G401 (cell line): ENCODE results near the gene GAPT. TPM values are rescaled to one million over a fixed set of nuclear protein-coding genes. Genes with fewer than 3 reads are reported as not detected.

ENCODE experiments used
- DNase-seq: peaks from one replicate; pipeline ENCODE4 v3.0.0-alpha.2; 2015; ENCODE audit warnings: low spot score
- in situ Hi-C: cut with HindIII; loops from 2 replicates; pipeline ENCODE4 v1.10.0; 2016; ENCODE audit warnings: low sequenced_read_pairs, mixed read lengths
- total RNA-seq: library from RNA; depleted of rRNA; stranded (reverse); fragments of >200 nt; shearing (Covaris generic); gene quantifications from 2 replicates; pipeline ENCODE4 v1.2.3, GENCODE V29; 2014

Gene GAPT
- total RNA-seq, 1 experiment from 2014 or later = not detected

DNA sequence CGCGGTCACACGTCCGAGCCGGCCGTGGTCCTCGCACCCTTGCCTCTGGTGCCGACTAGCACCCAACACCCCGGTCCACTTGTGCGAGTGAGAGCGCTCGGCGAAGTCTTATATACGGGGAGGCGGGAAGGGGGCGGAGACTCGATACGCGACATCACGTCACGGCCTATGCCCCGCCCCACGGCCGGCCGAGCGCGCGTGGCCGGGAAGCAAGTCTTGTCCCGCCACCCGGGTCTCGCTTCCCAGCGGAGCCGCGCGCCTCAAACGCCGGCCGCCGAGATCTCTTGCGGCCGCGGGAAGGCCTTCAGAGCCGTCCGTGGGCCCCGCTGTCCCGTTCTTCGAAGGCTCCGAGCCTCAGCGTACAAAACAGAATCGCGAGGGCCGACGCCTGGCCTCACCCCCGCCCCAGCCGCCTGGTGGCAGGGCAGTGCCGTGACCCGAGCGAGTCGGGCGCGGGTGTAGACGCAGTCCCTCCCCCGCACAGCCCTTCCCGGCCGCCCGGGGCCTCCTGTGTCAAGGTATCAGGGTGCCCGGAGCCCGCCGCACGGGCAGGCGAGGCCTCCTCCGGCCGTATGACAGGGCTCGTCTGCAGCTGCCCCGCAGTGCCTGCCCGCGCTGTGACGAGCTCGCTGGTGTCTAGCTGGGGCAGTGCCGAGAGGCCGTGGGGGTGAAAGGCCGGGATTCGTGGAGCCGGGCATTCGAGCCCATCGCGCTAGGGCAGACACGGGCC lies 31.1 kb upstream of the GAPT start, which contains the start of gene PLK2:
TSS of gene PLK2 (minus strand) at position 85 of the 730 bp plus-strand sequence. CDS start 127 bp downstream, outside the sequence.
- peak; percentile 86 for DNase-seq
- in situ Hi-C loops = no loop called here

DNA sequence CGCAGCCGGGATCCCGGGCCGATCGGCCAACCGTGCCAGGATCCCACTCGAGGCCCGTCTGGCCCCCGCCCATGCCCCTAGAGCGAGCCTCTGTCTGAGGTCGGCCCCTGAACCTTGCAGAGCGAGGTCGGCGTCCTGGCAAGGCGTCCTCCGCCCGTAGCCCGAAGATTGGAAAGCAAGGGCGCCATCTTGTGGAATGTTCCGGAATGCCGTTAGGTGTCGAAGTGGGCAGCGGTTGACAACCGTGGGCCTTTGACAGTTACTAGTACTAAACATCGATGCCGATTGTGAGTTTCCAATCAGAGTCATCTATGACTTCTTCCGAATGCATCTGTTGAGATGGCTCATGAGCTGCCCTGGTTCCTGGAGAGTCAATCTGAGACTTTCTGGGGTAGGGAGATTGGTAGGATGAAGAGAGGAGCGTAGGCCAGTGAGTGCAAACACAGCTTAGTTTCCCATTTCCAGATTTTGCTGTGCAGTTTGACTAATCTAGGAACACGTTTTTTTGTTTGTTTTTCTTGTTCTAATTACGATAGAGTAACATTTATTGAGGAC lies 30.4 kb upstream of the GAPT start:
- peak; percentile 81 for DNase-seq
- in situ Hi-C loops = no loop called here

DNA sequence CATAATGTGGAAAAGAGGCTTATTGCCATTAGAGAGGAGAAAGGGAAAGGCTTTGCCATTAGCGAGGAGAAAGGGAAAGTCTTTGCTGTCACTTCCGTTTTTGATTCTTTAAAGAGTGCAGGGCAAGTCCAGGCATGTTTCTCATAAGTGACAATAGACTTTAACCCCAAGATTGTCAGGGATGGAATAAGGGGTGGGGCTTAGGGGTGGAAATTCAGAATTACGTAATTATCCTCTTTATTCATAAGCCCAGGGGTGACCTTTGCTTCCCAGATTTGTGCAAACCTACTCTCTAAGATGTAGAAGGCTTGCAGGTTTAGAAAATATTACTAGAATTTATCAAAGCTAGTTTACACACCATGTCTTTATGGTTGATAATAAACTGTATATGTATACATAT lies 29.1 kb upstream of the GAPT start:
- in situ Hi-C loops = no loop called here
- no peak for DNase-seq

DNA sequence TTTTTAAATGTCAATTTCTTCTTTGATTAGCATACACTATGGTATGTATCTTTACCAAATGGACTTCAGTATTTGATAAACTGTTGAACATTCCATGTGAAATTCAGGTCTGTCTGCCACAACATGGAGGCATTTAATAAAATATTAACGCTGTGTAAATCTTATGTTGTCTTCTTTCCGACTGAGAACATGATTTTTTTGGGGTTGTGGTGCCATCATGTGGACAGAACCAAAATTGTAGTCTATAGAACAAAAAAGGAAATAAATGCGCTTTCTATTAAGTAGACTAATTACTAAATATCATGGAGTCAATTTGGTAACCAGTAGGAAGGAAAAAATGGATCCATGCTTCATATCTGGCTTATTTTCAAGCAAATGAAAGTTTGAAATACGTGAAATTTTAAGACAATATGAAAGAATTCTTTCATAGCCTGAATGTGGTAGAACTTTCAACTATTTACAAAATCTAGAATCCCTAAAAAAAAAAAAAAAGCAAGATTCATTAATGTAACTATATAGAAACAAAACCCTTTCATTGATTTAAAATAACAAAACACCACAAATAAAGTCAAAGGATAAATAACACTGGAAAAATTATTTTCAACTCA lies 28.5 kb upstream of the GAPT start:
- peak; percentile 70 for DNase-seq
- in situ Hi-C loops = no loop called here

DNA sequence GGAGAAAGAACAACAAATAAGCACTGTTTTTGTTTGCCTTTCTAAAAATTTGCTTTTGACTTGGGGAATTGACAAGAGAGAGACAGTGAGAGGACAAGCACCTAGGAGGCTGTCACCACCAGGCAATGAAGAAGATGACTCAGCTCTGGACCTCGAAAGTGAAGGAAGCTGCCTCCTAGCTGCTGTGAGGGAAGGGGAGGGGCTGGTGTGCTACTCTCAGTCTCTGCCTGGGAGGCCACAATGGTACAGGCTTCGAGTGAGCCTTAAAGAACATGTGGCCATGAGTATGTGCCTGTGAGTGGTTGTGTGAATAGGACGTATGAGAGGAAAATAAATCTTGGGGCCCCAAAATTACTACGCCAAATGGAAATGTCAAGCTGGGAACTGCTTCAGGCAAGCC lies 24.3 kb upstream of the GAPT start:
- no peak for DNase-seq

DNA sequence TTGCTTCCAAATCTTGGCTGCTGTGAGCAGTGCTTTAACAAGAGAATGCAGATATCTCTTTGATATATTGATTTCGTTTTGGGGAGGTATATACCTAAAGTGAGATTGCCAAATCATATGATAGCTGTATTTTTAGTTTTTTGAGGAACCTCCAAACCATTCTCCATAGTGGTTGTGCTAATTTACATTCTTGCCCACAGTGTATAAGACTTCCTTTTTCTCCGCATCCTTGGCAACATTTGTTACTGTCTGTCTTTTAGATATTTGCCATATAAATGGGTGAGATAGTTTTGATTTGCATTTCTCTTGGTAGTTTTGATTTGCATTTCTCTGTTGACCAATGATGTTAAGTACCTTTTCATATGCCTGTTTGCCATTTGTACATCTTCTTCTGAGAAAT lies 21.3 kb upstream of the GAPT start:
- in situ Hi-C loops = no loop called here
- no peak for DNase-seq

More for the DNA sequence above, 24.3 kb upstream of the GAPT start:
- in situ Hi-C loops = no loop called here

DNA sequence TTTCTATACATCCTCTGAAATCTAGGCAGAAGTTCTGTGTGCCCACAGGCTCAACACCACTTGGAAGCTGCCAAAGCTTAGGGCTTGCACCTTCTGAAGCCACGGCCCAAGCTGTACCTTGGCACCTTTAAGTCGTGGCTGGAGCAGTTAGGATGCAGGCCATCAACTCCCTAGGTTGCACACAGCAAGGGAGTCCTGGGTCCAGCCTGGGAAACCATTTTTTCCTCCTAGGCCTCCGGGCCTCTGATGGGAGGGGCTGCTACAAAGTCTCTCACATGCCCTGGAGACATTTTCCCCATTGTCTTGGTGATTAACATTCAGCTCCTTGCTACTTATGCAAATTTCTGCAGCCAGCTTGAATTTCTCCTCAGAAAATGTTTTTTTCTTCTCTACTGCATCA lies 15.8 kb upstream of the GAPT start:
- in situ Hi-C loops = no loop called here
- no peak for DNase-seq

DNA sequence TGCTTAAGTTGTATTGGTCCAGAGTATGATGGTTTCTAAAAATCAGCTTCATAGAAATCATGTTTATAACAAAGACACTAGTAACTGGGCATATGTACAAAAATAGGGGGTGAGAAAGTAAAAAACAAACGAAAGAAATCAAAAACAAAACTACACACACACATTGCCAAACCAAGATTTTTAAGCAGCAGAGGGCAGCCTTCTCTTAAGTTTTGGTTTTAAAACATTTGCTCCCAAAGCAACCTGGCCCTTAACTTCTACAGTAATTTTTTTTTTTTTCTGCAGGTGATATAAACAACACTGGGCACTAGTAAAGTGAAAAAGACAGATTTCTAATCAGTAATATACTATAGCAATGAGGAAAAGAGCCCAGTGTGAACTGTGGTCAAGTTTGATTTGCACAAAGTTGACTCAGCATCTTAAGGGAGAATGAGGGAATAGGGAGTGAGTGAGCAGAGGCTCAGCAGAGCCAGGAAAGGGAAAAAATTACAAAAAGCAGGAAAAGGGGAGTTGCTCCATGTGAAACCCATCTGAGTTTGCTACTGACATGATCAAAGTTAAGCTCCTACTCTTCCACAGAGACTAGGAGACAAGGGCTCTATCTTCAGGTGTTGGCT lies 13.4 kb upstream of the GAPT start:
- in situ Hi-C loops = no loop called here
- DNase-seq = no peak

DNA sequence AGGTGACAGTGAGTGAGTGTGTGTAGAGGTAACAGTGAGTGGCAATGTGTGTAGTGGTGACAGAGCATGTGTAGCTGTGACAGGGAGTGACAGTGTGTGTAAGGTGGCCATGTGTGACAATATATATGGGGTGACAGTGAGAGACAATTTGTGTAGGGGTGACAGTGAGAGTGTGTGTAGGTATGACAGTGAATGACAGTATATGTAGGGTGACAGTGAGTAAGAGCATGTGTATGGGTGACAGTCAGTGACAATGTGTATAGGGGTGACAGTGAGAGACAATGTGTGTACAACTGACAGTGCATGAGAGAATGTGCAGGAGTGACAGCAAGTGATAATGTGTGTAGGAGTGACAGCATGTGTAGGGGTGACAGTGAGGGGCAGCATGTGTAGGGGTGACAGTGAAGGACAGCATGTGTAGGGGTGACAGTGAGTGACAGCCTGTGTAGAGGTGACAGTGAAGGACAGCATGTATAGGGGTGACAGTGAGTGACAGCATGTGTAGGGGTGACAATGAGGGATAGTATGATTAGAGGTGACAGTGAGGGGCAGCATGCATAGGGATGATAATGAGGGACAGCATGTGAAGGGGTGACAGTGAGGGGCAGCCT lies 10.1 kb upstream of the GAPT start:
- in situ Hi-C loops = no loop called here
- DNase-seq = no peak

DNA sequence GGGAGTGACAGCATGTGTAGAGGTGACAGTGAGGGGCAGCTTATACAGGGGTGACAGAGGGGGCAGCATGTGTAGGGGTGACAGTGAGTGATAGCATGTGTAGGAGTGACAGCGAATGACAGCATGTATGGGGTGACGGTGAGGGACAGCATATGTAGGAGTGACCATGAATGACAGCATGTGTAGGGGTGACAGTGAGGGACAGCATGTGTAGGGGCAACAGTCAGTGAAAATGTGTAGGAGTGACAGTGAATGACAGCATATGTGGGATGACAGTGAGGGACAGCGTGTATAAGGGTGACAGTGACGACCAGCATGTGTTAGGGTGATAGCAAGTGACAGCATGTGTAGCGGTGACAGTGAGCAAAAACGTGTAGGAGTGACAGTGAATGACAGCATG lies 9.4 kb upstream of the GAPT start:
- no peak for DNase-seq
- in situ Hi-C loops = no loop called here

DNA sequence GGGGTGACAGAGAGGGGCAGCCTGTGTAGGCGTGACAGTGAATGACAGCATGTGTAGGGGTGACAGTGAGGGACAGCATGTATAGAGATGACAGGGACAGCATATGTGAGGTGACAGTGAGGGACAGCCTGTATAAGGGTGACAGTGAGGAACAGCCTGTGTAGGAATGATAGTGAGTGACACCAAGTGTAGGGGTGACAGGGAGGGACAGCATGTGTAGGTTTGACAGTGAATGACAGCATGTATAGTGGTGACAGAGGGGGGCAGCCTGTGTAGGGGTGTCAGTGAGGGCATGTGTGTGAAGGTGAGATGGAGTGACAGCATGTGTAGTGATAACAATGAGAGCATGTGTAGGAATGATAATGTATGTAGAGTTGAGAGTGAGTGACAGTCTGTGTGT lies 8.7 kb upstream of the GAPT start:
- in situ Hi-C loops = no loop called here
- DNase-seq = no peak

DNA sequence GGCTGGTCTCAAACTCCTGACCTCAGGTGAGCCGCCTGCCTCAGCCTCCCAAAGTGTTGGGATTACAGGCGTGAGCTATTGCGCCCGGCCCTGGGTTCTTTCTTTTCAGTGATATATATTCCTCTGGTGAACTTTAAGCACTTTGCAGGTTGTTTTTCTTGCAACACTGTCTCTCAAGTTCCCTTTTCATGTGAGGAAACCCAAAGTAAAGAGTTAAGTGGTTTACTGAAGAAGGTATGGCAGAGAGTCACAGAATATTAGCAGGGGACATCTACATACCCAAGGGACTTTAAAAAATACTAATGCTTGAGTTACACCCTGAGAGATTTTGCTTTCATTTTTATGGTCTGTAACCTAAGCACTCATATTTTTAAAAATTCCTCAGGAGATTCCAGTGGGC lies 6.7 kb upstream of the GAPT start:
- in situ Hi-C loops = no loop called here

DNA sequence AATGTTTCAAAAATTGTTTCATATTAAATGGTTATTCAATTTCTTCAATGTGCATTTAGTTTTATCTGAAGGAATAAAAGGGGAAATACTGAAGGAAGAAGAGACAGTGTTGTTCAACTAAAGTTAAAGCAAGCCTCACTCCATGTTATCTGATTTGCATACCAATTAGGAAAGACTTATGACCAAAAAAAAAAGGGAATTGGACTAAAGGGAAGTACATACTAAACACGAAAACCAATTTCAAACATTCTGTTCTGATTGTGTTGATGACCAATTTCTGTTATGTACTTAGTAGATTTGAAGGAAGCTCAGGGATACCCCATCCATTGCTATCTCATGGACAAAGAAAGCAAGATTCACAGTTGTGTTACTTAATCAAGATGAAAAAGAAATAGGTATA lies 4.9 kb upstream of the GAPT start:
- no peak for DNase-seq
- in situ Hi-C loops = no loop called here

More for the DNA sequence above, 6.7 kb upstream of the GAPT start:
- no peak for DNase-seq

DNA sequence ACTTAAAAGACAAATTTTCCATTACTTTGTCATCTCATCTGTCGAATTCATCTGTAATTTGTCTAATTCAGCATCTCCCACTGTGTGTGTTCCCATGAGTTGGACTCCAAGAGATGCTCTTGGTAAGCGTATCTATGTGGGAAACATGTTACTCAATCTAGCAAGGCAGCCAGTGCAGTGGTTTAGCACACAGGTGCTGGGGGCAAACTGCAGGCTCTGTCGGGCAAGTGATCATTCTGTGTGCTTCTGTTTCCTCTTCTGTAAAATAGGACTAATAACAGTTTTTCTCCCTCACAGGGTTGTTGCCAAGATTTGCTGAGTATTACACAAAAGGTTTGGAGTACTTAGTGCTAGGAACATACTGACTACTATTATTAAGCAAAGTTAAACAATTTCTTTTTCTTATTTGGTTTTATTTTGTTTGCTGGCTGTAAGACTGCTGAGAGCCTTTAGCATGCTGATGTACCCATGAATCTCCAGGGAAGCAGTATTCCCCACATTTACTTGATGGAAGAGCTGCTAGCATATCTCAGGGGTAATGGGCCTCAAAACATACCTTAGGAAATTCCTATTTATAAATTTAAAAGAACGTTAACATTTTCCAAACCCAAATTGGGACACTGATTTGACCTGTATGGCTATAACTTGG lies 709 bp upstream of the GAPT start:
- DNase-seq = no peak
- in situ Hi-C loops = no loop called here

DNA sequence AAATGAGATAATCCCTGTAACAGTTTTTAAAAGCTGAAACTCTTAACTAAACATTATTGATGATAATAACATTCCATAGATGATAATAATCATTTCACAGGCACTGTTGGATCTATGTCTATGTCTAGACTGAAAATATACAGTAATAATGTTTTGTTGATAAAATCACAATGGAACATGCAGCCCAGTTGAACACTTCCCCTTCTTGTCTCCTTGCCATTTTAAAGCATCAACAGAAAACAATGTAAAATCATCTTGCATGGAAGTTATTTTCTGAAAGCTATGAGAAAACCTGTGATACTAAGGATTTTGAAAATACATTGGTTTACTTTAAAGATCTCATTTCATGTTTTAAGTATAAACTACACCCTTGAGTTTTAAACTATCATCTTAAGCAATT lies 1.9 kb downstream of the GAPT start:
- in situ Hi-C loops = no loop called here
- no peak for DNase-seq

DNA sequence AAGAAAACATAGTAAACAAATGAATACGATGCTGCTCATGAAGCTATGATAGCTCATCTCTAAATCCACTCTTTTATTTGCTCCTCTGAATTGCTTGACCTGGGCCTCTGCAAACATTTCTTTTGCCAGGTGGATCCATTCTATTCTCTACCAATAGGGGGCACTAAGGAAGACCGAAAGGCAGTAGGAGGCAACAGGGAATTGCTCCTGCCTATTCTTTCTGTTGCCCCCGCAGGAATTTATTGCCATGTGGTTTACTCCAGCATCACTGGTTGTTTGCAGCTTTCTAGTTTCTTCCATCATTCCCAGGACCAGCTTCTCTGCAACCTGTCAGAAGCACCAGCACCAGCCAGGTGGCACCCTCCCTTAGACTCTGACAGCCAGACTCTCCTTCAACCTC lies 5.3 kb downstream of the GAPT start:
- no peak for DNase-seq
- in situ Hi-C loops = no loop called here

DNA sequence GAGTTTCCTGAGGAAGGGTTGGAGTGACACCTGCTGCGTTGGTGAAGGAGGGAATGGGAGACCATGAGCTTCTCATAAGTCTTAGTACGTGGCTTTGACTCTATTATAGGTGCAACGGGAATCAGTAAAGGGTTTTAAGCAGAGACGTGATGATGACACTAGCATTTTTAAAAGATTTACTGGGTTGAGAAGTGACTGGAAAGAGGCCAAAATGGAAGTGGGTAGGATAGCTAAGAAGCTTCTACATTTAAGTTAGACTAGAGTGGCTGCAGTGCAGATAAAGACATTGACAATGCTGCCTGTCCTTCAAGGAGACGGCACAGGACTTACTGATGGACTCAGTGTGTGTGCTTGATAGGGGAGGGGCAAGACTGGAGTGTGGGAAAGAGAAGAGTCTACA lies 6.2 kb downstream of the GAPT start:
- no peak for DNase-seq
- in situ Hi-C loops = no loop called here

DNA sequence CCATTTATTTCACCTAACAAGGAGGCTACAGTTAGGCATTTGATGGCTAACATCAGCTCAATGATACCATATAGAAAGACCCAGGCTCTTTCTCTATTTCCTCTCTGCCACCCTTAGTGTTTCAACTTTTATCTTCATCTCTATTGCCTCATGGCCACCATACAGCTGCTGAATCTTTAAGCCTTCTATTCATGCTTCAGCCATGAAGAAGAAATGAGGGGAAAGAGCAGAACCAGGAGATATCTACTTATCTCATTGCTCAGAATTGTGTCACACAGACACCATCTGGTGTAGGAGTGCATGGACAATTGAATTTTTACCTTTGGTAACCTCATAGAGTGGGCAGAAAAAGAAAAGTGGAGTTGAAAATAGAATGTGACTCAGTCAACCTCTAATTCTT lies 6.7 kb downstream of the GAPT start:
- in situ Hi-C loops = no loop called here

DNA sequence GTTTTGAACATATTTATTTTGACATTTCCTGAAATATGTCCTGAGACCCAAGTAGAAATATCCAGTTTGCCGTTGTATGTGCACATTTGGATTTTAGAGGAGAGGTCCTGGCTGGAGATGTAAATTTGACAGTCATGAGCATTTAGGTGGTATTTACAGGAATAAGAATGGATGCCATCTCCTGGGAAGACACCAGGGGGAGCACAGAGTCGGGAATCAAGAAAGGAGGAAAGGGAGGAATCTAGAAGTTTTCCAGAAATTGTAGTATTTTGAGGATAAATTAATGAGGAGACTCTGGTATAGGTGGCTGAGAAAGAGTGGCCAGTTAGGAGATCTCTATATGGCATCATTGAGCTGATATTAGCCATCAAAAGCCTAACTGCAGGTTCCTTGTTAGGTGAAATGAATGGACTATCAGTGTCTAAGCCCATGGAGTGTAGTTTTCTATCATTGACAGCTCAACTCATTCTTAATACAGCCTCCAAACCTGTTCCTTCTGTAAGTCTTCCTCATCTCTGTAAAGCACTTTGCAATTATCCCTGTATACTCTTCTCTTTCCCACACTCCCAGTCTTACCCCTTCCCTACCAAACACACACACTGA lies 7.2 kb downstream of the GAPT start:
- peak; percentile 50 for DNase-seq
- in situ Hi-C loops = no loop called here

More for the DNA sequence above, 6.7 kb downstream of the GAPT start:
- no peak for DNase-seq
